Measurements from ENCODE around the gene BECN2.
A peak's percentile ranks its signal among the peaks of the same experiment; 100 is the strongest.

The BECN2 gene

GRCh38 chr1:241927321-241927720 is 30.2 kb upstream of the BECN2 start:
- H3K4me3 ChIP-seq (ENCODE audit: low read depth in 1 of 2, low read length in 2 of 2), result no peak overlapping the region
- no peaks in the 10 kb centered on the region for H3K36me3 ChIP-seq (ENCODE audit: insufficient read depth, low read length)
- TF ChIP-seq EZH2 (IDR thresholded peaks at IDR 0.05; ENCODE audit: borderline replicate concordance, low read depth, low read length, severe bottlenecking), result no peak
- no peak for TF ChIP-seq CTCF (IDR thresholded peaks at IDR 0.05; ENCODE audit: borderline replicate concordance, extremely low read depth, low read length, poor library complexity, severe bottlenecking)
- no peaks in the 10 kb centered on the region for H3K9me3 ChIP-seq (ENCODE audit: insufficient read depth, low read length, severe bottlenecking)
- no peak for ATAC-seq (ENCODE audit: insufficient read depth, low read depth)
- no peaks in the 10 kb centered on the region for H3K79me2 ChIP-seq (ENCODE audit: insufficient read depth, low read length)
- H3K27me3 ChIP-seq (ENCODE audit: insufficient read depth, low read length, poor library complexity), result no peaks in the 10 kb centered on the region
- H4K20me1 ChIP-seq (ENCODE audit: insufficient read depth, low read length), result no peaks in the 10 kb centered on the region
- no peak overlapping the region for H3K9ac ChIP-seq (ENCODE audit: low read depth, low read length)
- no peak for DNase-seq
- H3K4me1 ChIP-seq (ENCODE audit: insufficient read depth, low read length), result no peaks in the 10 kb centered on the region
- H3K4me2 ChIP-seq (ENCODE audit: insufficient read depth, low read length), result no peak overlapping the region
- no peak overlapping the region for H2AFZ ChIP-seq (ENCODE audit: low read depth, low read length)
- H3K27ac ChIP-seq (ENCODE audit: low read length), result no peak overlapping the region

GRCh38 chr1:241932845-241933244 is 24.7 kb upstream of the BECN2 start:
- H4K20me1 ChIP-seq (ENCODE audit: insufficient read depth, low read length), result no peaks in the 10 kb centered on the region
- H3K4me1 ChIP-seq (ENCODE audit: insufficient read depth, low read length), result no peaks in the 10 kb centered on the region
- H3K27ac ChIP-seq (ENCODE audit: low read length), result no peak overlapping the region
- TF ChIP-seq EZH2 (IDR thresholded peaks at IDR 0.05; ENCODE audit: borderline replicate concordance, low read depth, low read length, severe bottlenecking) (no peak), CTCF (IDR thresholded peaks at IDR 0.05; ENCODE audit: borderline replicate concordance, extremely low read depth, low read length, poor library complexity, severe bottlenecking) (no peak)
- no peak overlapping the region for H3K4me3 ChIP-seq (ENCODE audit: low read depth in 1 of 2, low read length in 2 of 2)
- H3K9ac ChIP-seq (ENCODE audit: low read depth, low read length), result no peak overlapping the region
- H3K4me2 ChIP-seq (ENCODE audit: insufficient read depth, low read length), result no peak overlapping the region
- H2AFZ ChIP-seq (ENCODE audit: low read depth, low read length), result no peak overlapping the region
- ATAC-seq (ENCODE audit: insufficient read depth, low read depth) (peak; percentile 58; the same call in 2 of the 3 replicates), DNase-seq (no peak)
- H3K79me2 ChIP-seq (ENCODE audit: insufficient read depth, low read length), result no peaks in the 10 kb centered on the region
- H3K9me3 ChIP-seq (ENCODE audit: insufficient read depth, low read length, severe bottlenecking), result no peaks in the 10 kb centered on the region
- H3K36me3 ChIP-seq (ENCODE audit: insufficient read depth, low read length), result no peaks in the 10 kb centered on the region
- no peaks in the 10 kb centered on the region for H3K27me3 ChIP-seq (ENCODE audit: insufficient read depth, low read length, poor library complexity)

GRCh38 chr1:241934201-241934848 is 23.2 kb upstream of the BECN2 start:
- Histone ChIP-seq H3K27ac (ENCODE audit: low read length) (no peak overlapping the region), H3K27me3 (ENCODE audit: insufficient read depth, low read length, poor library complexity) (no peaks in the 10 kb centered on the region), H3K9me3 (ENCODE audit: insufficient read depth, low read length, severe bottlenecking) (no peaks in the 10 kb centered on the region), H2AFZ (ENCODE audit: low read depth, low read length) (no peak overlapping the region), H3K9ac (ENCODE audit: low read depth, low read length) (no peak overlapping the region), H3K4me3 (ENCODE audit: low read depth in 1 of 2, low read length in 2 of 2) (no peak overlapping the region), H3K4me2 (ENCODE audit: insufficient read depth, low read length) (no peak overlapping the region), H3K4me1 (ENCODE audit: insufficient read depth, low read length) (no peaks in the 10 kb centered on the region), H3K79me2 (ENCODE audit: insufficient read depth, low read length) (no peaks in the 10 kb centered on the region), H3K36me3 (ENCODE audit: insufficient read depth, low read length) (no peaks in the 10 kb centered on the region), H4K20me1 (ENCODE audit: insufficient read depth, low read length) (no peaks in the 10 kb centered on the region)
- DNase-seq, result no peak
- TF ChIP-seq EZH2 (IDR thresholded peaks at IDR 0.05; ENCODE audit: borderline replicate concordance, low read depth, low read length, severe bottlenecking), result no peak
- TF ChIP-seq CTCF (IDR thresholded peaks at IDR 0.05; ENCODE audit: borderline replicate concordance, extremely low read depth, low read length, poor library complexity, severe bottlenecking), result no peak
- ATAC-seq (ENCODE audit: insufficient read depth, low read depth), result no peak; the same call in 2 of the 3 replicates
